IMR-90 (cell line): ENCODE results near the gene HNRNPC. TPM values are rescaled to one million over a fixed set of nuclear protein-coding genes. Genes with fewer than 3 reads are reported as not detected.

Source experiments
- ATAC-seq: fragments of 200-7000 bp; cut with Tn5 transposase; 2 replicates; pipeline ENCODE4 v1.9.1; 2020; ENCODE audit warnings: low read depth, mild to moderate bottlenecking, moderate library complexity
- BruUV-seq: library from RNA; stranded (reverse); fragments of 400-500 nt; replicated peaks from 2 replicates; lab custom pipeline; 2021; lab: Mats Ljungman, UMichigan
- CTCF ChIA-PET: fragments of 300-600 bp; formaldehyde crosslinking; extraction: SDS; loops from one replicate; lab custom pipeline; 2021; ENCODE audit warnings: antibody characterized with exemption; lab: Yijun Ruan, JAX
- POLR2A ChIA-PET: fragments of 300-600 bp; sonication (Branson Sonifier 250); formaldehyde crosslinking; loops from one replicate; lab custom pipeline; 2022; ENCODE audit warnings: antibody characterized with exemption; ENCODE audit not compliant: unreplicated experiment; lab: Charles Lee
- DNase-seq: peaks from one replicate; pipeline ENCODE4 v3.0.0; 2013
- H2AFZ ChIP-seq: replicated peaks from 2 replicates; pipeline ENCODE3; 2013; ENCODE audit warnings: low read length, mild to moderate bottlenecking; ENCODE audit not compliant: poor library complexity
- H2AK5ac ChIP-seq: 2 replicates; pipeline ENCODE4 v1.6.1; 2013; ENCODE audit warnings: low read depth, low read length, inconsistent platforms
- H2AK9ac ChIP-seq: replicated peaks from 2 replicates; pipeline ENCODE3; 2013; ENCODE audit warnings: mild to moderate bottlenecking, low read depth, low read length, moderate library complexity; ENCODE audit not compliant: poor library complexity
- H2BK120ac ChIP-seq: 2 replicates; pipeline ENCODE4 v1.6.1; 2013; ENCODE audit warnings: low read depth, low read length, inconsistent platforms
- H2BK15ac ChIP-seq: 3 replicates; pipeline ENCODE4 v1.6.1; 2013; ENCODE audit warnings: low read depth, low read length, inconsistent platforms
- H2BK20ac ChIP-seq: 2 replicates; pipeline ENCODE4 v1.6.1; 2013; ENCODE audit warnings: low read depth, mild to moderate bottlenecking, inconsistent platforms, low read length, moderate library complexity
- H2BK5ac ChIP-seq: 2 replicates; pipeline ENCODE4 v1.6.1; 2013; ENCODE audit warnings: mild to moderate bottlenecking, low read depth, low read length, inconsistent platforms; ENCODE audit not compliant: poor library complexity, severe bottlenecking
- H3K14ac ChIP-seq: replicated peaks from 2 replicates; pipeline ENCODE4 v1.6.1; 2013; ENCODE audit warnings: low read depth, low read length, inconsistent platforms
- H3K18ac ChIP-seq: 2 replicates; pipeline ENCODE4 v1.6.1; 2013; ENCODE audit warnings: low read depth, low read length, control low read depth
- H3K23ac ChIP-seq: 2 replicates; pipeline ENCODE4 v1.6.1; 2013; ENCODE audit warnings: low read depth, low read length, inconsistent platforms
- H3K27ac ChIP-seq: 2 replicates; pipeline ENCODE4 v1.5.1; 2013; ENCODE audit warnings: mild to moderate bottlenecking, control low read depth, low read length; ENCODE audit not compliant: insufficient read depth
- H3K27me3 ChIP-seq: 2 replicates; pipeline ENCODE4 v1.6.1; 2013; ENCODE audit warnings: low read length; ENCODE audit not compliant: control insufficient read depth, insufficient read depth
- H3K36me3 ChIP-seq: 2 replicates; pipeline ENCODE4 v1.6.1; 2013; ENCODE audit warnings: low read length, mixed read lengths; ENCODE audit not compliant: control insufficient read depth, insufficient read depth
- H3K4ac ChIP-seq: 2 replicates; pipeline ENCODE4 v1.6.1; 2013; ENCODE audit warnings: low read depth, low read length, inconsistent platforms
- H3K4me1 ChIP-seq: 2 replicates; pipeline ENCODE4 v1.6.1; 2013; ENCODE audit warnings: low read length, mixed read lengths; ENCODE audit not compliant: control insufficient read depth, insufficient read depth
- H3K4me2 ChIP-seq: 2 replicates; pipeline ENCODE4 v1.6.1; 2013; ENCODE audit warnings: low read depth, mild to moderate bottlenecking, control low read depth, low read length, moderate library complexity
- H3K4me3 ChIP-seq: 2 replicates; pipeline ENCODE4 v1.5.1; 2013; ENCODE audit warnings: low read depth, mild to moderate bottlenecking, control low read depth, low read length, moderate library complexity; ENCODE audit not compliant: insufficient read depth
- H3K56ac ChIP-seq: 2 replicates; pipeline ENCODE4 v1.6.1; 2013; ENCODE audit warnings: low read length, inconsistent platforms; ENCODE audit not compliant: insufficient read depth; ENCODE audit errors: extremely low read depth
- H3K79me1 ChIP-seq, 2 experiments: 2 replicates each; pipeline ENCODE4 v1.6.1; 2013; ENCODE audit warnings: low read length in 2 of 2, inconsistent platforms in 1 of 2, low read depth in 1 of 2
- H3K9ac ChIP-seq: 2 replicates; pipeline ENCODE4 v1.6.1; 2013; ENCODE audit warnings: low read depth, low read length, control low read depth
- H3K9me1 ChIP-seq: 2 replicates; pipeline ENCODE4 v1.6.1; 2013; ENCODE audit warnings: low read length, inconsistent platforms; ENCODE audit not compliant: insufficient read depth
- H3K9me3 ChIP-seq: 2 replicates; pipeline ENCODE4 v1.6.1; 2013; ENCODE audit warnings: low read length; ENCODE audit not compliant: control insufficient read depth, insufficient read depth
- H4K20me1 ChIP-seq: 2 replicates; pipeline ENCODE4 v1.6.1; 2013; ENCODE audit warnings: low read length, inconsistent platforms; ENCODE audit not compliant: insufficient read depth
- H4K5ac ChIP-seq: 2 replicates; pipeline ENCODE4 v1.6.1; 2013; ENCODE audit warnings: mild to moderate bottlenecking, low read depth, low read length, control low read depth
- H4K8ac ChIP-seq, 2 experiments: 2 replicates each; pipeline ENCODE4 v1.6.1; 2013; ENCODE audit warnings: low read depth in 2 of 2, low read length in 2 of 2, control low read depth in 1 of 2, inconsistent platforms in 1 of 2
- H4K91ac ChIP-seq: 2 replicates; pipeline ENCODE4 v1.6.1; 2013; ENCODE audit warnings: low read depth, low read length, inconsistent platforms; ENCODE audit not compliant: insufficient read depth
- BHLHE40 ChIP-seq: fragments of 150-350 bp; IDR thresholded peaks from 2 replicates; pipeline ENCODE4 v1.6.1; 2016; ENCODE audit warnings: mild to moderate bottlenecking, low read depth, low read length
- ELK1 ChIP-seq: fragments of 150-350 bp; IDR thresholded peaks from 2 replicates; pipeline ENCODE4 v1.6.1; 2016; ENCODE audit warnings: low read depth, mild to moderate bottlenecking, low read length, moderate library complexity, borderline replicate concordance
- FOS ChIP-seq: fragments of 150-350 bp; IDR thresholded peaks from 2 replicates; pipeline ENCODE4 v1.6.1; 2016; ENCODE audit warnings: low read depth, low read length
- MAFK ChIP-seq: IDR thresholded peaks from 2 replicates; pipeline ENCODE4 v1.6.1; 2012; ENCODE audit warnings: low read depth, low read length, improper control_type of control experiment
- MXI1 ChIP-seq: IDR thresholded peaks from 2 replicates; pipeline ENCODE4 v1.6.1; 2012; ENCODE audit warnings: low read depth, mild to moderate bottlenecking, low read length, moderate library complexity, borderline replicate concordance
- POLR2A ChIP-seq: IDR thresholded peaks from 2 replicates; pipeline ENCODE4 v1.6.1; 2012; ENCODE audit warnings: mild to moderate bottlenecking, low read depth, low read length
- RAD21 ChIP-seq: IDR thresholded peaks from 2 replicates; pipeline ENCODE4 v1.6.1; 2012; ENCODE audit warnings: low read length, improper control_type of control experiment
- RCOR1 ChIP-seq: IDR thresholded peaks from 2 replicates; pipeline ENCODE4 v1.6.1; 2012; ENCODE audit warnings: mild to moderate bottlenecking, low read length, improper control_type of control experiment; ENCODE audit not compliant: insufficient replicate concordance
- RFX5 ChIP-seq: IDR thresholded peaks from 2 replicates; pipeline ENCODE4 v1.8.0; 2012; ENCODE audit warnings: low read depth, mild to moderate bottlenecking, low read length, moderate library complexity
- SMC3 ChIP-seq: fragments of 150-350 bp; IDR thresholded peaks from 2 replicates; pipeline ENCODE4 v1.6.1; 2016; ENCODE audit warnings: low read depth, mild to moderate bottlenecking, antibody characterized with exemption, low read length, moderate library complexity
- WGBS, 2 experiments: methylation state at CpG; one replicate each; pipeline versions ENCODE4 v1.1.5 to v1.1.7; 2013; ENCODE audit warnings: missing lambda C conversion rate in 2 of 2; ENCODE audit not compliant: insufficient read length in 1 of 2; ENCODE audit errors: extremely low coverage in 2 of 2; 5-methylcytosine and 5-hydroxymethylcytosine counted together
- dilution Hi-C: fragments of 300-500 bp; cut with HindIII; formaldehyde crosslinking; loops from one replicate; pipeline ENCODE4 v1.14.3; 2018; ENCODE audit warnings: low sequenced_read_pairs; ENCODE audit not compliant: unreplicated experiment
- in situ Hi-C: fragments of 300-500 bp; cut with MboI; formaldehyde crosslinking; loops from 3 replicates; pipeline ENCODE4 v1.14.3; 2019; ENCODE audit warnings: low sequenced_read_pairs, inconsistent platforms, mixed read lengths
- intact Hi-C: fragments of 100-400 bp; cut with micrococcal nuclease; formaldehyde crosslinking; loops from 2 replicates; pipeline ENCODE4 v1.10.0; 2022
- polyA plus RNA-seq, 3 experiments: library from polyadenylated mRNA; depleted of rRNA; stranded (reverse); fragments of >200 nt; gene quantifications; 2 replicates each; pipeline ENCODE4 v1.2.3, GENCODE V29; 2012; ENCODE audit warnings: low replicate concordance in 1 of 3
- total RNA-seq: library from RNA; depleted of rRNA; stranded (reverse); fragments of >200 nt; gene quantifications from 2 replicates; pipeline ENCODE4 v1.2.3, GENCODE V29; 2012
- TF ChIP-seq, protein P1 (sequence below): conservative IDR thresholded peaks from 2 replicates; pipeline ENCODE4 v1.5.1; 2012; ENCODE audit warnings: mild to moderate bottlenecking, low read depth, low read length, improper control_type of control experiment
- TF ChIP-seq, protein P2 (sequence below): fragments of 150-350 bp; IDR thresholded peaks from 2 replicates; pipeline ENCODE4 v1.6.1; 2017; ENCODE audit warnings: mild to moderate bottlenecking, antibody characterized with exemption, low read length, low read depth

Gene HNRNPC
- total and polyA plus RNA-seq, 2 of the 4 experiments (the other 2 are of a cell fraction): 308 to 615 TPM

GRCh38 chr14:21162081-21162480 is 107.2 kb downstream of the HNRNPC start:
- CTCF ChIA-PET: no interaction called here
- Histone ChIP-seq H2BK20ac (no peak overlapping the region), H3K27ac (no peak overlapping the region), H4K8ac (no peak overlapping the region), H2AK5ac (no peak overlapping the region), H4K20me1 (no peaks in the 10 kb centered on the region), H4K91ac (no peak overlapping the region), H2BK15ac (no peak overlapping the region), H3K9ac (no peak overlapping the region), H3K14ac (no peak overlapping the region), H3K79me1 (no peaks in the 10 kb centered on the region), H2BK120ac (no peak overlapping the region), H2AFZ (no peak overlapping the region), H4K5ac (no peak overlapping the region), H2BK5ac (no peak overlapping the region), H3K18ac (no peak overlapping the region), H3K4me3 (no peak overlapping the region), H2AK9ac (no peak overlapping the region), H3K9me3 (no peaks in the 10 kb centered on the region), H3K36me3 (no peaks in the 10 kb centered on the region), H3K4me1 (no peaks in the 10 kb centered on the region), H3K4me2 (no peak overlapping the region), H3K27me3 (peaks cover 15% of the 10 kb centered on the region), H3K56ac (no peak overlapping the region), H3K9me1 (no peaks in the 10 kb centered on the region), H3K23ac (no peak overlapping the region), H3K4ac (no peak overlapping the region)
- no peak for ATAC-seq
- BruUV-seq: no TSS peak
- no peak for DNase-seq
- in situ Hi-C loops: no loop called here
- WGBS, 2 experiments: no CpG with 5 or more reads among the region's 5 CpGs
- dilution Hi-C loops: no loop called here
- TF ChIP-seq MAFK (no peak), POLR2A (no peak), MXI1 (no peak), ELK1 (no peak), RAD21 (no peak), SMC3 (no peak), BHLHE40 (no peak), FOS (no peak), RCOR1 (no peak), RFX5 (no peak)
- TF ChIP-seq, protein P1, sequence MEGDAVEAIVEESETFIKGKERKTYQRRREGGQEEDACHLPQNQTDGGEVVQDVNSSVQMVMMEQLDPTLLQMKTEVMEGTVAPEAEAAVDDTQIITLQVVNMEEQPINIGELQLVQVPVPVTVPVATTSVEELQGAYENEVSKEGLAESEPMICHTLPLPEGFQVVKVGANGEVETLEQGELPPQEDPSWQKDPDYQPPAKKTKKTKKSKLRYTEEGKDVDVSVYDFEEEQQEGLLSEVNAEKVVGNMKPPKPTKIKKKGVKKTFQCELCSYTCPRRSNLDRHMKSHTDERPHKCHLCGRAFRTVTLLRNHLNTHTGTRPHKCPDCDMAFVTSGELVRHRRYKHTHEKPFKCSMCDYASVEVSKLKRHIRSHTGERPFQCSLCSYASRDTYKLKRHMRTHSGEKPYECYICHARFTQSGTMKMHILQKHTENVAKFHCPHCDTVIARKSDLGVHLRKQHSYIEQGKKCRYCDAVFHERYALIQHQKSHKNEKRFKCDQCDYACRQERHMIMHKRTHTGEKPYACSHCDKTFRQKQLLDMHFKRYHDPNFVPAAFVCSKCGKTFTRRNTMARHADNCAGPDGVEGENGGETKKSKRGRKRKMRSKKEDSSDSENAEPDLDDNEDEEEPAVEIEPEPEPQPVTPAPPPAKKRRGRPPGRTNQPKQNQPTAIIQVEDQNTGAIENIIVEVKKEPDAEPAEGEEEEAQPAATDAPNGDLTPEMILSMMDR: no peak
- TF ChIP-seq, protein P2, sequence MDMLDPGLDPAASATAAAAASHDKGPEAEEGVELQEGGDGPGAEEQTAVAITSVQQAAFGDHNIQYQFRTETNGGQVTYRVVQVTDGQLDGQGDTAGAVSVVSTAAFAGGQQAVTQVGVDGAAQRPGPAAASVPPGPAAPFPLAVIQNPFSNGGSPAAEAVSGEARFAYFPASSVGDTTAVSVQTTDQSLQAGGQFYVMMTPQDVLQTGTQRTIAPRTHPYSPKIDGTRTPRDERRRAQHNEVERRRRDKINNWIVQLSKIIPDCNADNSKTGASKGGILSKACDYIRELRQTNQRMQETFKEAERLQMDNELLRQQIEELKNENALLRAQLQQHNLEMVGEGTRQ: no peak
- POLR2A ChIA-PET: no interaction called here
- intact Hi-C loops: no loop called here
